Activated naive CD4-positive, alpha-beta T cell treated with anti-CD3 and anti-CD28 coated beads for 36 hours (primary cell): ENCODE data around the gene PRKG2. TPM values are rescaled to one million over a fixed set of nuclear protein-coding genes. Genes with fewer than 3 reads are reported as not detected.

Source experiments
- CTCF ChIA-PET: fragments of 350-600 bp; sonication (Branson Sonifier 250); formaldehyde crosslinking; loops from one replicate; lab custom pipeline; 2021; ENCODE audit warnings: antibody characterized with exemption; lab: Charles Lee
- DNase-seq: peaks from one replicate; pipeline ENCODE4 v3.0.0-alpha.2; 2020
- H3K27ac Mint-ChIP-seq: one replicate; pipeline ENCODE4 v1.8.0; 2021; ENCODE audit warnings: mild to moderate bottlenecking, mixed read lengths
- H3K27me3 Mint-ChIP-seq: one replicate; pipeline ENCODE4 v1.8.0; 2021; ENCODE audit warnings: low read depth, mixed read lengths
- H3K36me3 Mint-ChIP-seq: one replicate; pipeline ENCODE4 v1.8.0; 2021; ENCODE audit warnings: low read depth, mixed read lengths
- H3K4me1 Mint-ChIP-seq: one replicate; pipeline ENCODE4 v1.8.0; 2021; ENCODE audit warnings: low read depth, mixed read lengths
- H3K4me3 Mint-ChIP-seq: one replicate; pipeline ENCODE4 v1.8.0; 2021; ENCODE audit warnings: mild to moderate bottlenecking, moderate library complexity, mixed read lengths
- H3K9me3 Mint-ChIP-seq: one replicate; pipeline ENCODE4 v1.8.0; 2021; ENCODE audit warnings: mixed read lengths
- intact Hi-C: fragments of 100-400 bp; cut with micrococcal nuclease; formaldehyde crosslinking; loops from one replicate; pipeline ENCODE4 v1.15.1; 2023
- total RNA-seq, 2 experiments: library from RNA; stranded (reverse); gene quantifications; one replicate each; pipeline ENCODE4 v1.2.3, GENCODE V29; 2021

Gene PRKG2
- total RNA-seq, 2 experiments from 2014 or later, result 0.30 to 1.2 TPM

GRCh38 chr4:81211956-81212355 is 3.1 kb downstream of the PRKG2 start:
- H3K4me3 Mint-ChIP-seq, result no peak overlapping the region
- intact Hi-C loops, result loop anchor here (5.0 kb wide), 1 partner anchor 140 kb away; no protein-coding TSS in a partner anchor
- peaks cover 13% of the 10 kb centered on the region for H3K4me1 Mint-ChIP-seq
- CTCF ChIA-PET, result interaction anchor here (2.0 kb wide), 1 partner anchor 11 kb away, joined by 7 read pairs; no protein-coding TSS in a partner anchor
- no peaks in the 10 kb centered on the region for H3K36me3 Mint-ChIP-seq
- H3K27ac Mint-ChIP-seq, result no peak overlapping the region
- DNase-seq, result no peak
- H3K27me3 Mint-ChIP-seq, result peaks cover 39% of the 10 kb centered on the region
- no peaks in the 10 kb centered on the region for H3K9me3 Mint-ChIP-seq

- CTCF ChIA-PET, result no interaction called here
- H3K36me3 Mint-ChIP-seq, result no peaks in the 10 kb centered on the region
- no peak overlapping the region for H3K4me3 Mint-ChIP-seq
- H3K4me1 Mint-ChIP-seq, result no peaks in the 10 kb centered on the region
- H3K27ac Mint-ChIP-seq, result no peak overlapping the region
- intact Hi-C loops, result no loop called here
- no peaks in the 10 kb centered on the region for H3K9me3 Mint-ChIP-seq
- DNase-seq, result no peak
- peaks cover 36% of the 10 kb centered on the region for H3K27me3 Mint-ChIP-seq
These were observed 7.2 kb downstream of the PRKG2 start for GRCh38 chr4:81207828-81208227.

- H3K9me3 Mint-ChIP-seq, result no peaks in the 10 kb centered on the region
- no peak overlapping the region for H3K4me3 Mint-ChIP-seq
- intact Hi-C loops, result no loop called here
- peaks cover 29% of the 10 kb centered on the region for H3K27me3 Mint-ChIP-seq
- no peak for DNase-seq
- no peak overlapping the region for H3K27ac Mint-ChIP-seq
- H3K4me1 Mint-ChIP-seq, result no peaks in the 10 kb centered on the region
- no peaks in the 10 kb centered on the region for H3K36me3 Mint-ChIP-seq
- CTCF ChIA-PET, result no interaction called here
These were observed 9.7 kb downstream of the PRKG2 start for GRCh38 chr4:81205302-81205701.

- no peak overlapping the region for H3K27ac Mint-ChIP-seq
- H3K36me3 Mint-ChIP-seq, result no peaks in the 10 kb centered on the region
- intact Hi-C loops, result no loop called here
- CTCF ChIA-PET, result no interaction called here
- no peak for DNase-seq
- H3K4me1 Mint-ChIP-seq, result no peaks in the 10 kb centered on the region
- H3K27me3 Mint-ChIP-seq, result peaks cover 23% of the 10 kb centered on the region
- no peaks in the 10 kb centered on the region for H3K9me3 Mint-ChIP-seq
- no peak overlapping the region for H3K4me3 Mint-ChIP-seq
These were observed 10.5 kb downstream of the PRKG2 start for GRCh38 chr4:81204571-81204970.

GRCh38 chr4:81199831-81200230 is 15.2 kb downstream of the PRKG2 start:
- Mint-ChIP-seq H3K4me3 (no peak overlapping the region), H3K27me3 (peaks cover 5% of the 10 kb centered on the region), H3K4me1 (no peaks in the 10 kb centered on the region), H3K36me3 (no peaks in the 10 kb centered on the region), H3K27ac (no peak overlapping the region), H3K9me3 (no peaks in the 10 kb centered on the region)
- no peak for DNase-seq
- intact Hi-C loops, result no loop called here
- CTCF ChIA-PET, result no interaction called here

GRCh38 chr4:81198609-81199008 is 16.4 kb downstream of the PRKG2 start:
- CTCF ChIA-PET, result interaction anchor here (0.6 kb wide), 1 partner anchor 1626 kb away, joined by 3 read pairs; no protein-coding TSS in a partner anchor
- H3K36me3 Mint-ChIP-seq, result no peaks in the 10 kb centered on the region
- no peak overlapping the region for H3K4me3 Mint-ChIP-seq
- intact Hi-C loops, result no loop called here
- no peak overlapping the region for H3K27ac Mint-ChIP-seq
- no peak for DNase-seq
- H3K4me1 Mint-ChIP-seq, result no peaks in the 10 kb centered on the region
- no peaks in the 10 kb centered on the region for H3K9me3 Mint-ChIP-seq
- H3K27me3 Mint-ChIP-seq, result peaks cover 5% of the 10 kb centered on the region

- no peaks in the 10 kb centered on the region for H3K4me1 Mint-ChIP-seq
- no peak for DNase-seq
- CTCF ChIA-PET, result interaction anchor here (0.6 kb wide), 1 partner anchor 1625 kb away, joined by 3 read pairs; no protein-coding TSS in a partner anchor
- H3K4me3 Mint-ChIP-seq, result no peak overlapping the region
- H3K27me3 Mint-ChIP-seq, result peaks cover 3% of the 10 kb centered on the region
- no peaks in the 10 kb centered on the region for H3K9me3 Mint-ChIP-seq
- H3K27ac Mint-ChIP-seq, result no peak overlapping the region
- H3K36me3 Mint-ChIP-seq, result no peaks in the 10 kb centered on the region
- intact Hi-C loops, result no loop called here
These were observed 17.0 kb downstream of the PRKG2 start for GRCh38 chr4:81197864-81198524.

- intact Hi-C loops, result no loop called here
- peaks cover 1% of the 10 kb centered on the region for H3K9me3 Mint-ChIP-seq
- CTCF ChIA-PET, result no interaction called here
These were observed 18.8 kb downstream of the PRKG2 start for GRCh38 chr4:81196126-81196650.

GRCh38 chr4:81195475-81195874 is 19.5 kb downstream of the PRKG2 start:
- intact Hi-C loops, result no loop called here
- CTCF ChIA-PET, result no interaction called here
- H3K4me3 Mint-ChIP-seq, result no peak overlapping the region
- H3K4me1 Mint-ChIP-seq, result no peaks in the 10 kb centered on the region
- no peak overlapping the region for H3K27ac Mint-ChIP-seq
- H3K27me3 Mint-ChIP-seq, result peaks cover 3% of the 10 kb centered on the region
- H3K36me3 Mint-ChIP-seq, result no peaks in the 10 kb centered on the region
- H3K9me3 Mint-ChIP-seq, result peaks cover 5% of the 10 kb centered on the region
- no peak for DNase-seq

More at GRCh38 chr4:81196126-81196650, 18.8 kb downstream of the PRKG2 start:
- Mint-ChIP-seq H3K4me3 (no peak overlapping the region), H3K27me3 (peaks cover 3% of the 10 kb centered on the region), H3K27ac (no peak overlapping the region), H3K36me3 (no peaks in the 10 kb centered on the region), H3K4me1 (no peaks in the 10 kb centered on the region)
- no peak for DNase-seq

GRCh38 chr4:81194286-81194685 is 20.7 kb downstream of the PRKG2 start:
- intact Hi-C loops, result no loop called here
- Mint-ChIP-seq H3K4me1 (no peaks in the 10 kb centered on the region), H3K9me3 (peaks cover 6% of the 10 kb centered on the region), H3K27ac (no peak overlapping the region), H3K36me3 (no peaks in the 10 kb centered on the region), H3K4me3 (no peak overlapping the region), H3K27me3 (peaks cover 3% of the 10 kb centered on the region)
- CTCF ChIA-PET, result no interaction called here
- no peak for DNase-seq

GRCh38 chr4:81180916-81181315 is 34.1 kb downstream of the PRKG2 start:
- peaks cover 10% of the 10 kb centered on the region for H3K27me3 Mint-ChIP-seq
- H3K4me3 Mint-ChIP-seq, result no peak overlapping the region
- CTCF ChIA-PET, result no interaction called here

GRCh38 chr4:81179326-81179725 is 35.7 kb downstream of the PRKG2 start:
- CTCF ChIA-PET, result interaction anchor here (0.7 kb wide), 1 partner anchor 733 kb away, joined by 3 read pairs; no protein-coding TSS in a partner anchor
- H3K27ac Mint-ChIP-seq, result no peak overlapping the region

More at GRCh38 chr4:81180916-81181315, 34.1 kb downstream of the PRKG2 start:
- Mint-ChIP-seq H3K9me3 (no peaks in the 10 kb centered on the region), H3K27ac (no peak overlapping the region), H3K36me3 (no peaks in the 10 kb centered on the region), H3K4me1 (no peaks in the 10 kb centered on the region)
- intact Hi-C loops, result no loop called here
- DNase-seq, result no peak

GRCh38 chr4:81173213-81173612 is 41.8 kb downstream of the PRKG2 start:
- CTCF ChIA-PET, result no interaction called here
- Mint-ChIP-seq H3K4me1 (no peaks in the 10 kb centered on the region), H3K4me3 (no peak overlapping the region), H3K27me3 (peaks cover 11% of the 10 kb centered on the region), H3K27ac (no peak overlapping the region), H3K36me3 (no peaks in the 10 kb centered on the region), H3K9me3 (no peaks in the 10 kb centered on the region)
- no peak for DNase-seq
- intact Hi-C loops, result no loop called here

More at GRCh38 chr4:81179326-81179725, 35.7 kb downstream of the PRKG2 start:
- H3K4me1 Mint-ChIP-seq, result no peaks in the 10 kb centered on the region
- H3K9me3 Mint-ChIP-seq, result no peaks in the 10 kb centered on the region
- no peak overlapping the region for H3K4me3 Mint-ChIP-seq
- peaks cover 11% of the 10 kb centered on the region for H3K27me3 Mint-ChIP-seq
- DNase-seq, result no peak
- H3K36me3 Mint-ChIP-seq, result no peaks in the 10 kb centered on the region
- intact Hi-C loops, result no loop called here
